GM12878 (cell line): ENCODE results near the gene ABHD3. TPM values are rescaled to one million over a fixed set of nuclear protein-coding genes. Genes with fewer than 3 reads are reported as not detected.

Experiments
- CEBPB ChIP-seq, 2 experiments: fragments of 150-350 bp in 1 of 2; IDR thresholded peaks; 2 replicates each; pipeline ENCODE4 v1.6.1; 2012 to 2014; ENCODE audit warnings: low read depth in 2 of 2, low read length in 2 of 2, borderline replicate concordance in 1 of 2, inconsistent platforms in 1 of 2
- CREM ChIP-seq: IDR thresholded peaks from 2 replicates; pipeline ENCODE4 v1.6.1; 2014; ENCODE audit warnings: antibody characterized with exemption, low read depth
- HSF1 ChIP-seq: fragments of 150-350 bp; IDR thresholded peaks from 2 replicates; pipeline ENCODE4 v1.6.1; 2014; ENCODE audit warnings: mild to moderate bottlenecking, low read depth, low read length
- LARP7 ChIP-seq: fragments of 450-650 bp; IDR thresholded peaks from 2 replicates; pipeline ENCODE4 v1.6.1; 2017; ENCODE audit warnings: mild to moderate bottlenecking
- NFYB ChIP-seq: IDR thresholded peaks from 2 replicates; pipeline ENCODE4 v1.6.1; 2011; ENCODE audit warnings: low read depth, mild to moderate bottlenecking, low read length, improper control_type of control experiment, moderate library complexity; ENCODE audit not compliant: insufficient read depth
- POLR2AphosphoS5 ChIP-seq: IDR thresholded peaks from 2 replicates; pipeline ENCODE4 v1.6.1; 2011; ENCODE audit warnings: mild to moderate bottlenecking, low read length, inconsistent platforms
- SIX5 ChIP-seq: IDR thresholded peaks from 2 replicates; pipeline ENCODE4 v1.6.1; 2011; ENCODE audit warnings: mild to moderate bottlenecking, low read depth, low read length, moderate library complexity; ENCODE audit not compliant: severe bottlenecking
- SMAD5 ChIP-seq: IDR thresholded peaks from 2 replicates; pipeline ENCODE4 v1.6.1; 2016; ENCODE audit warnings: antibody characterized with exemption, low read depth
- STAT3 ChIP-seq: IDR thresholded peaks from 2 replicates; pipeline ENCODE4 v1.6.1; 2011; ENCODE audit warnings: low read depth, low read length, improper control_type of control experiment
- USF1 ChIP-seq: IDR thresholded peaks from 2 replicates; pipeline ENCODE4 v1.6.1; 2011; ENCODE audit warnings: borderline replicate concordance, low read depth, mild to moderate bottlenecking, moderate library complexity, mixed read lengths, low read length; ENCODE audit not compliant: insufficient read depth; ENCODE audit errors: extremely low read length
- ZBTB33 ChIP-seq: fragments of 450-650 bp; IDR thresholded peaks from 2 replicates; pipeline ENCODE4 v1.6.1; 2017; ENCODE audit warnings: mild to moderate bottlenecking
- ZBTB40 ChIP-seq: fragments of 450-650 bp; IDR thresholded peaks from 2 replicates; pipeline ENCODE4 v1.6.1; 2016; ENCODE audit warnings: mild to moderate bottlenecking, moderate library complexity, borderline replicate concordance
- ZNF687 ChIP-seq: fragments of 450-650 bp; IDR thresholded peaks from 2 replicates; pipeline ENCODE4 v1.6.1; 2017; ENCODE audit warnings: mild to moderate bottlenecking, moderate library complexity
- ZSCAN29 ChIP-seq: fragments of 450-650 bp; IDR thresholded peaks from 2 replicates; pipeline ENCODE4 v1.6.1; 2017; ENCODE audit warnings: mild to moderate bottlenecking, moderate library complexity
- polyA plus RNA-seq, 11 experiments: library from polyadenylated mRNA; depleted of rRNA in 4 of 11; unstranded in 6 of 11; stranded (reverse) in 5 of 11; fragments of >200 nt; fragmentation: Nextera tagmentation in 4 of 11; fragmentation: Illumina TruSeq in 1 of 11; extraction: Ambion mirVana in 4 of 11; extraction: Trizol in 1 of 11; gene quantifications; 1 replicate in 1 of 11; 2 replicates in 10 of 11; pipeline versions ENCODE4 v1.2.1 to v1.2.3, GENCODE V29; 2011 to 2016; ENCODE audit warnings: inconsistent platforms in 2 of 11, missing spikeins in 2 of 11, low read depth in 1 of 11
- total RNA-seq, 4 experiments: library from RNA; depleted of rRNA in 3 of 4; stranded (reverse); fragments of >200 nt in 3 of 4; fragmentation: Illumina TruSeq in 1 of 4; extraction: Trizol in 1 of 4; gene quantifications; 2 replicates each; pipeline versions ENCODE4 v1.2.1 to v1.2.3, GENCODE V29; 2013 to 2021

ABHD3 gene
- total and polyA plus RNA-seq, 10 of the 15 experiments (the other 5 are each of a cell fraction or from before 2014, with no cell fraction given), result 4.9 to 49.8 (median 18.3) TPM

GRCh38 chr18:21602299-21602587 lies 102.3 kb downstream of the ABHD3 start (continued):
- TF ChIP-seq HSF1, result no peak
- no peak for TF ChIP-seq LARP7
- TF ChIP-seq SIX5, result no peak
- no peak for TF ChIP-seq CREM
- no peak for TF ChIP-seq POLR2AphosphoS5
- TF ChIP-seq CEBPB (IDR thresholded peaks at IDR 0.05; ENCODE audit: borderline replicate concordance in 1 of 2, low read depth in 2 of 2, low read length in 2 of 2), result no peak
- TF ChIP-seq ZNF687, result peak; percentile 64
- TF ChIP-seq ZSCAN29, result no peak
- TF ChIP-seq USF1, result no peak
- no peak for TF ChIP-seq NFYB
- TF ChIP-seq ZBTB40, result no peak
- TF ChIP-seq STAT3, result no peak
- TF ChIP-seq ZBTB33, result no peak
- no peak for TF ChIP-seq SMAD5
- TF ChIP-seq, all 136 proteins: peak for 4
